ENCODE data around the gene TIMELESS. TPM values are rescaled to one million over a fixed set of nuclear protein-coding genes. Genes with fewer than 3 reads are reported as not detected.

The TIMELESS gene
- total RNA-seq, 1 experiment from 2014 or later: 43.2 TPM

DNA sequence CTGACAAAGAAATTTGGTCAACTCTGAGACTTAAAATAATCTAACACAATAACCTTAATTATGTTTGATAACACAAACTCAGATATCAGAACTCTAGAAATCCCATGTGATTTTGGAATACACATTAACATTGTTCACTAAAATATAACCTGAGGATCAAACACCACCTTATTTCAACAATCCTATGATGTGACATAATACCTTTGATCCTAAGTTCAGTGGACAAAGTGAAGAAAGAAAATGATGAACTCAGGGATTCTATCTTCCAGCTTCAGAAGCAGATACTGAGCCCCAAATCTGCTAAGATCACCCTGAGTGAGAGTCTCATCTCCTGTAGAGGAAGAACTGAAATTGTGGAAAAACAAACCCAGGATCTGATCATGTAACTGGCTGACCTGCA is 50.9 kb downstream of the TIMELESS start:
- Histone ChIP-seq H3K4me1 (peaks cover 16% of the 10 kb centered on the region), H3K27me3 (replicated peaks; ENCODE audit: control insufficient read depth, insufficient read depth, low read length) (no peaks in the 10 kb centered on the region), H3K36me3 (ENCODE audit: control insufficient read depth, insufficient read depth, low read length) (no peaks in the 10 kb centered on the region), H3K4me3 (ENCODE audit: low read depth, low read length) (no peak overlapping the region), H3K9me3 (peaks cover 22% of the 10 kb centered on the region)
- no peak overlapping the region for H3K4me3 Mint-ChIP-seq (ENCODE audit: unreplicated experiment)
- BruUV-seq (replicated peaks): no TSS peak
- DNase-seq: no peak
- TF ChIP-seq, protein P1, sequence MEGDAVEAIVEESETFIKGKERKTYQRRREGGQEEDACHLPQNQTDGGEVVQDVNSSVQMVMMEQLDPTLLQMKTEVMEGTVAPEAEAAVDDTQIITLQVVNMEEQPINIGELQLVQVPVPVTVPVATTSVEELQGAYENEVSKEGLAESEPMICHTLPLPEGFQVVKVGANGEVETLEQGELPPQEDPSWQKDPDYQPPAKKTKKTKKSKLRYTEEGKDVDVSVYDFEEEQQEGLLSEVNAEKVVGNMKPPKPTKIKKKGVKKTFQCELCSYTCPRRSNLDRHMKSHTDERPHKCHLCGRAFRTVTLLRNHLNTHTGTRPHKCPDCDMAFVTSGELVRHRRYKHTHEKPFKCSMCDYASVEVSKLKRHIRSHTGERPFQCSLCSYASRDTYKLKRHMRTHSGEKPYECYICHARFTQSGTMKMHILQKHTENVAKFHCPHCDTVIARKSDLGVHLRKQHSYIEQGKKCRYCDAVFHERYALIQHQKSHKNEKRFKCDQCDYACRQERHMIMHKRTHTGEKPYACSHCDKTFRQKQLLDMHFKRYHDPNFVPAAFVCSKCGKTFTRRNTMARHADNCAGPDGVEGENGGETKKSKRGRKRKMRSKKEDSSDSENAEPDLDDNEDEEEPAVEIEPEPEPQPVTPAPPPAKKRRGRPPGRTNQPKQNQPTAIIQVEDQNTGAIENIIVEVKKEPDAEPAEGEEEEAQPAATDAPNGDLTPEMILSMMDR (IDR thresholded peaks at IDR 0.05; ENCODE audit: insufficient read depth in 1 of 2, low read depth in 1 of 2, low read length in 1 of 2, severe bottlenecking in 1 of 2, unreplicated experiment in 1 of 2): no peak
- POLR2A ChIA-PET: no interaction called here
- no peaks in the 10 kb centered on the region for H3K27me3 Mint-ChIP-seq (ENCODE audit: insufficient read depth, unreplicated experiment)
- no peak overlapping the region for H3K27ac Mint-ChIP-seq (ENCODE audit: unreplicated experiment)
- H3K9me3 Mint-ChIP-seq (ENCODE audit: unreplicated experiment): peaks cover 10% of the 10 kb centered on the region
- intact Hi-C loops (cut with micrococcal nuclease; ENCODE audit: unreplicated experiment): no loop called here
- CTCF ChIA-PET: no interaction called here
- H3K36me3 Mint-ChIP-seq (ENCODE audit: insufficient read depth, unreplicated experiment): no peaks in the 10 kb centered on the region
- H3K4me1 Mint-ChIP-seq (ENCODE audit: low read depth, unreplicated experiment): peaks cover 6% of the 10 kb centered on the region

DNA sequence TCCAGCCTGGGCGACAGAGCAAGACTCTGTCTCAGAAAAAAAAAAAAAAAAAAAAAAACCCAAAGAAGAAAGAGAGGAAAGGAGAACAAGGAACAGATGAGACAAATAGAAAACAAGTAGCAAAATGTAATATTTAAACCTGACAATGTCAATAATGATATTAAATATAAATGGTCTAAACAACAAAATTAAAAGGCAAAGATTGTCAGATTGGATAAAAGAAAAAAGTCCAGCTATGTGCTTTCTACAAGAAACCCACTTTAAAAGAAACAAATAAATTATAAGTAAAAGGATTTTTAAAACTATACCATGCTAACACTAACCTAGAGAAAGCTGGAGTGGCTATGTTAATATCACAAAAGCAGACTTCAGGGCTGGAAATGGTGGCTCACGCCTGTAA is 56.9 kb downstream of the TIMELESS start:
- Histone ChIP-seq H3K9me3 (peaks cover 9% of the 10 kb centered on the region; the same call in 1 of the 2 replicates), H3K27me3 (replicated peaks; ENCODE audit: control insufficient read depth, insufficient read depth, low read length) (no peaks in the 10 kb centered on the region), H3K4me3 (ENCODE audit: low read depth, low read length) (no peak overlapping the region), H3K36me3 (ENCODE audit: control insufficient read depth, insufficient read depth, low read length) (no peaks in the 10 kb centered on the region), H3K4me1 (no peaks in the 10 kb centered on the region)
- CTCF ChIA-PET: interaction anchor here (0.6 kb wide), 1 partner anchor 10 kb away, joined by 6 read pairs; no protein-coding TSS in a partner anchor
- Mint-ChIP-seq H3K27me3 (ENCODE audit: insufficient read depth, unreplicated experiment) (no peaks in the 10 kb centered on the region), H3K4me1 (ENCODE audit: low read depth, unreplicated experiment) (peaks cover 12% of the 10 kb centered on the region), H3K4me3 (ENCODE audit: unreplicated experiment) (no peak overlapping the region), H3K27ac (ENCODE audit: unreplicated experiment) (no peak overlapping the region), H3K9me3 (ENCODE audit: unreplicated experiment) (peaks cover 11% of the 10 kb centered on the region), H3K36me3 (ENCODE audit: insufficient read depth, unreplicated experiment) (no peaks in the 10 kb centered on the region)
- POLR2A ChIA-PET: no interaction called here
- no TSS peak for BruUV-seq (replicated peaks)
- intact Hi-C loops (cut with micrococcal nuclease; ENCODE audit: unreplicated experiment): no loop called here
- TF ChIP-seq, protein P1 (IDR thresholded peaks at IDR 0.05; ENCODE audit: insufficient read depth in 1 of 2, low read depth in 1 of 2, low read length in 1 of 2, severe bottlenecking in 1 of 2, unreplicated experiment in 1 of 2): no peak
- no peak for DNase-seq

DNA sequence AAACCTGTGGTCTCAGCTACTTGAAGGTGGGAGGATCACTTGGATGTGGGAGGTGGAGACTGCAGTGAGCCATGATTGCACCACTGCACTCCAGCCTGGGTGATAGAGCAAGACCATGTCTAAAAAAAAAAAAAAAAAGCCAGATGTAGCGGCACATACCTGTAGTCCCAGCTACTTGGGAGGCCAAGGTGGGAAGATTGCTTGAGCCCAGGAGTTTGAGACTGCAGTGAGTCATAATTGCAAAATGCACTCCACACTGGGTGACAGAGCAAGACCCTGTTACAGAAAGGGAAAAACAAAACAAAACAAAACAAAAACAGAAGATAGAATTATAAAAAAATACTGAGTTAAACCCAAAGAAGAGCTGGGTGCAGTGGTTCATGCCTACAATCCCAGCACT is 57.5 kb downstream of the TIMELESS start:
- H3K27ac Mint-ChIP-seq (ENCODE audit: unreplicated experiment): no peak overlapping the region
- peaks cover 12% of the 10 kb centered on the region for H3K4me1 Mint-ChIP-seq (ENCODE audit: low read depth, unreplicated experiment)
- no TSS peak for BruUV-seq (replicated peaks)
- Histone ChIP-seq H3K4me1 (no peaks in the 10 kb centered on the region), H3K36me3 (ENCODE audit: control insufficient read depth, insufficient read depth, low read length) (no peaks in the 10 kb centered on the region), H3K9me3 (peaks cover 9% of the 10 kb centered on the region; the same call in 1 of the 2 replicates), H3K4me3 (ENCODE audit: low read depth, low read length) (no peak overlapping the region), H3K27me3 (replicated peaks; ENCODE audit: control insufficient read depth, insufficient read depth, low read length) (no peaks in the 10 kb centered on the region)
- H3K36me3 Mint-ChIP-seq (ENCODE audit: insufficient read depth, unreplicated experiment): no peaks in the 10 kb centered on the region
- POLR2A ChIA-PET: no interaction called here
- no peaks in the 10 kb centered on the region for H3K27me3 Mint-ChIP-seq (ENCODE audit: insufficient read depth, unreplicated experiment)
- intact Hi-C loops (cut with micrococcal nuclease; ENCODE audit: unreplicated experiment): no loop called here
- no peak for DNase-seq
- CTCF ChIA-PET: interaction anchor here (0.6 kb wide), 1 partner anchor 10 kb away, joined by 6 read pairs; no protein-coding TSS in a partner anchor
- peaks cover 11% of the 10 kb centered on the region for H3K9me3 Mint-ChIP-seq (ENCODE audit: unreplicated experiment)
- no peak overlapping the region for H3K4me3 Mint-ChIP-seq (ENCODE audit: unreplicated experiment)
- TF ChIP-seq, protein P1 (IDR thresholded peaks at IDR 0.05; ENCODE audit: insufficient read depth in 1 of 2, low read depth in 1 of 2, low read length in 1 of 2, severe bottlenecking in 1 of 2, unreplicated experiment in 1 of 2): no peak

Measured in Caco-2 (cell line).